Superior temporal gyrus (tissue), 1 donor: Measurements from ENCODE around the gene GRK6.

Source experiments
- DNase-seq: peaks from one replicate; pipeline ENCODE4 v3.0.0-alpha.2; 2016; ENCODE audit errors: extremely low spot score

Gene GRK6

DNA sequence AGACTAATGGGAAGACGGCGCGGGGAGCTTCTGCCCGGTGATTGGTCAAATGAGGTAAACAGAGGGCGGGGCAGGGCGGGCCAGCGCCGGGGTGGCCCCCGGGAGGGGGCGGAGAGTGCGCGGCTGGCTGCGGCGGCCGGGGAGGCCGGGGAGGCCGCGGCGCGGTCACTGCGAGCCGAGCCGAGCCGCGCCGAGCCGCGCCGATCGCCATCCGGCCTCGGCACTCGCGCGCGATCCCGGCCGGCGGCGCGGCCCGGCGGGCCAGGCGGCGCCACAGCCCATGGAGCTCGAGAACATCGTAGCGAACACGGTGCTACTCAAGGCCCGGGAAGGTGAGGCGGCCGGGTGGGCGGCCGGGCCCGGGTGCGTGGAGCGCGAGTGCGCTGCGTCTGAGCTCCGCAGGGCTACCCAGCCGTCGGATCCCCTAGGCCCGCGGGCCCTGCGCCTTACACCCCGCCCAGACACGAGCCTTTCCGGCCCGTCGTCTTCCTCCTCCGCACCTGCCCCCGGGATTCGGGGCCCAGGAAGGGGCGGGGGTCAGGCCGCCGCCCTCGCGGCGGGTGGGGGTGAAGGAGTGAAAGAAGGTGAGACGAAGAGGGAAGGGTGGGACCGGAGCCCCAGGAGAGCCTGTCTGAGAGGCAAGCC lies at the start of gene GRK6:
Gene GRK6, plus strand, starts transcription at position 111 of the 645 bp plus-strand sequence. Its CDS starts 170 bp downstream, at position 281.
- no peak for DNase-seq

DNA sequence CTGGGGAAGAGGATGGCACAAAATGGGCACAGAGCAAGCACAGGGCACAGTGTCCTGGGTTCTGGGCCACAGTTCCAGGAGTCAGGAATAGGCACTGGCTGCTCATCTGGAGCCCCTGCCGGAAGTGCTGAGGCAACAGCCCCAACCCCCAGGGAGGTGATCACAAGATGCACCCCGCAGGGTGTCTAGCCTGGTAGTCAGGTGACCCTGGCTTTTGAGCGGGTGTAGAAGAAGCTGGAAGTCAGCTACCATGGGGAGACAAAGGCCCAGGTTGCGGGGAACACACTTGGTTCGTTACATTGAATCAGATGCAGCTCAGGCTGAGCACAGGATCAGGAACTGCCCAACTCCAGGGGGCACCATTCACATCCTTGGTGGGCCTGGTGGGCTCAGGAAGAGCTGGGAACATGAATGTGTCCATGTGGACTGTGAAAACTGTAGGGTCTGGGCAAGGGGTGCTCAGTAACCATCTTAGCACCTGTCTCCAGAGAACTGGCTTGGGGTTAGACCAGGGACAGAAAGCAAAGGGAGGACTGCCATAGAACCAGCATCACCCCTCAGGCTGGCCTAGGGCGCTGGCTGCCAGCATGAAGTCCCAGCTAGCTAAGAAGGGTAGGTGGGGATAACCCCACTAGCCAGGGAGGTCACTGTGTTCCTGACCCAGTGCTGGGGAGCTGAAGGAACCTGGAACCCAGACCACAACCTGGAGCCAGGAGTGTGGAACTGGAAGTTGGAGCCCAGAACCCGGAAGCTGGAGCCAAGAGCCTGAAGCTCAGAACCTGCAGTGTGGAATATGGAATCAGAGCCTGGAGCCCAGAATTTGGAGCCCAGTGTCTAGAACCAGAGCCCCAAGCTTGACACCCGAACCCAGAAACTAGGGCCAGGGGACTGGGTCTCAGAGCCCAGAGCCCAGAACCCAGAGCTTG lies 48.4 kb upstream of the GRK6 start:
- DNase-seq = no peak

DNA sequence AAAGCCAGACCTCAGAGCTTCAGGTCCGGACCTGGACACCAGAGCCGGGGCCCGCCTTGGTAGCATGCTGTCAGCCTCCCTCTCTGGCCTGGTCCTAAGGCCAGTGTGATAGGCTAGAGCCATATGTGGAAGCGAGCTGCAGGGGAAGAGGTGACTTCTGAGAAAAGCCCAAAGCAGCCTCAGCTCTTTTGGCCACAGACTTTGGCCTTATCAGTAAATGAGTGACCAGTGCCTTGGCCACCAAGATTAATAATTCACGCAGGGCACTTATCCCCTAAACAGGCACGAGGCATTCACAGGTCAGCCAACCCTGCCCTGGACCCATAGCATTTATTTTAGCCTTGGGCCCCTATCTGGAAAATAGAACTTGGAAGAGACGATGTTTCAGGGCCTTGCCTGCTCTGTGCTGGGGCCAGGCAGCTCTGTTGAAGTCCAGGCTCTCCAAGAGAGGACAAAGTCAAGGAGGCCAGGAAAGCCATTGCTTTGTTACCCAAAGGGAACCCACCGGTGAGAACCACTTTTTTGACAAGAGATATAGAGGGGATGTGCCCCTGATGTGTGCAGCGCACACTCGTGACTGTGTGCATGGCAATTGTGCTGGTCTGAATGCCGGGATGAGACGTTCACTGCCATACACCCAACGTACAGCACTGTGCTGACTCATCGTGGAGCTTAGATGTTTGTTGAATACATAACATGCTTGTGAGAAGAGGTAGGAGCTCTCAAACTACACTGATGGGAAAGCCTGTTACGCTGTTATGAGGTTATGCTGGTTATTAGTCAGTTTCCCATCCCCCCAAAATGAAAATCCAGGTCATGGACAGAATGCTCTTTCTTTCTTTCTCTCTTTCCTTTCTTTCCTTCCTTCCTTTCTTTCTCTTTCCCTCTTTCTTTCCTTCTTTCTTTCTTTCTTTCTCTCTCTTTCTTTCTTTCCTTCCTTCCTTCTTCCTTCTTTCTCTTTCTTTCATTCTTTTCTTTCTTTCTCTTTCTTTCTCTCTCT lies 47.3 kb upstream of the GRK6 start:
- peak; percentile 40 for DNase-seq

DNA sequence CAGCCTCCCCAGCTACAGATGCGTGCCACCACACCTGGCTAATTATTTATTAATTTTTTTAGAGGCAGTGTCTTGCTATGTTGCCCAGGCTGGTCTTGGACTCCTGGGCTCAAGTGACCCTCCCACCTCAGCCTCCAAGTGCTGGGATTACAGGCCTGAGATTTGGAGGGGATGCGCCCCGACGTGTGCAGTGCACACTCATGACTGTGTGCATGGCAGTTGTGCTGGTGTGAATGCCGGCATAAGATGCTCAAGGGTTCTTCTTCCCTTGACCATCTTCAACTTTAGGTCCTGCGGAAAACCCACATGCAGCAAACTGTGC lies 45.7 kb upstream of the GRK6 start:
- DNase-seq = no peak

DNA sequence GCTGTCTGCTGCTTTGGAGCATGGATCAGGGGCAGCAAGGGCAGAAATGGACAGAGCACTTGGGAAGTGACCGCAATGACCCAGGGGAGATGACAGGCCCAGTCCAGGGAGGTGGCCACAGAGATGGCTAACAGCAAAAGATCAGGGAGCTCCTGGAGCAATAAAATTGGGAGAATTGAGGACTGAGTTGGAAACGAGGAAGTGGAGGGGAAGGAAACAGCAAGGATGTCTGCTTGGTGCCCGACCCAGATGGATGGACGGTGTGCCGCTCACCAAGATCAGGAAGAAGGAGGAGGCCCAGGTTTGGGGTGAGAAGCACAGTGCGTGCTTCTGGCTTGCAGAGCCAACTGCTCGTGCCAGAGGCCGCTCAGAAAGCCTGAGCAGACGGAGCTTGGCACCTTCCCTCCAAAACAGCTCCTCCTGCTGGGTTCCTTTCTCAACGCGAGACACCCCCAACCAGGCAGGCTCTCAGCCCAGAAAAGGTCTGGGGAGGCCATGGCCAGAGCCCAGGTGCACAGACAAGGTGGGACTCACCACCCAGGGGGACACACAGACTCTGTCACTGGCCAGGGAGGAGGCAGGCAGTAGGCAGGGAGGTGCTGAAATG lies 44.0 kb upstream of the GRK6 start:
- DNase-seq = peak; percentile 27

DNA sequence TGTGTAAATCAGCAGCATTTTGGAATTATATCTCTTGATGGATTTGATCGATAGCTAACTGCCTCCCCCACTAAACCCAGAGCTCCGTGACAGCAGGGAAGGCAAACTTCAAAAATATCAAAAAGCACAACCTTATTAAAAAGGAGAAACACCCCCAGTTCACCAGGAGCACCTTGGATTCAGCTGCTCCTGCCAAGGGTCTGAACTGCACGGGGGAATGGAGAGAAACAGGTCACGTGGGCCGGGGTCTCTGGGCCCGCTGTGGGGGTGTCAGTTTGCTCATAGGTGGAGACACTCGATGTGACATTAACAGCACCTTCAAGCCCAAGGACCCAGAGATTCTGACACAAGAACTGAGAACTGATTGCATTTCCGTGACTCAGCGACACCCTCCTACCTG lies 43.3 kb upstream of the GRK6 start:
- no peak for DNase-seq

DNA sequence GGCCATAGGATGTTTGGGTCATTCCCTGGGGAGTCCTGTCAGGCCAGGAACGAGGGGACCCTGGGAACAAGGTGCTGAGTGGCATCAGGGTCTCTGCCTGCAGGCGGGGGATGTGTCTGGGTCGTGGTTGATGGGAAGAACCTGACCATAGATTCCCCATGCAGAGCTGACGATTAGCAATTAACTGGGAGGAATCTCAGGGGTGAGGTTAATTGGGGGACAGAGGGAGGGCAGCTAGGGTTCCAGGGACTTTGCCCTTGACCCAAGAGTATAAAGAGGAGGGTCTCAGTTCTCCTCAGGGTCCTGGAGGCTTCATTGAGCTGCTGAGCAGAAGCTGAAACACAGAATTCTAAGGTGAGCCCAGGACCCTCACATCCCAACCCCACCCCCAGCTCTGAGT lies 42.3 kb upstream of the GRK6 start, which contains the start of gene SLC34A1:
Gene SLC34A1, plus strand, starts transcription at position 301 of the 400 bp plus-strand sequence. CDS start 1,308 bp downstream, outside the sequence.
- DNase-seq = no peak

DNA sequence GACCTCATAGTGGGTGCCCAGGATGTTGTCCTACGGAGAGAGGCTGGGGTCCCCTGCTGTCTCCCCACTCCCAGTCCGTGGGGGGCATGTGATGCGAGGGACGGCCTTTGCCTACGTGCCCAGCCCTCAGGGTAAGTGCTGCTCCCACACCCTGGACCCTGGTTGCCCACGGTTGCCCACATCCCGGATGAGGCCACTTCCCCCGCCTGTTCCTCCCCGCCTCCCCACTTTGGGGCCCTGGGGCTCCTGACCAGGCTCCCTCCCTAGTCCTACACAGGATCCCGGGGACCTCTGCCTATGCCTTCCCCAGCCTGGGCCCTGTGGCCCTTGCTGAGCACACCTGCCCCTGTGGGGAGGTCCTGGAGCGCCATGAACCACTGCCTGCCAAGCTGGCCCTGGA lies 40.8 kb upstream of the GRK6 start:
- no peak for DNase-seq

DNA sequence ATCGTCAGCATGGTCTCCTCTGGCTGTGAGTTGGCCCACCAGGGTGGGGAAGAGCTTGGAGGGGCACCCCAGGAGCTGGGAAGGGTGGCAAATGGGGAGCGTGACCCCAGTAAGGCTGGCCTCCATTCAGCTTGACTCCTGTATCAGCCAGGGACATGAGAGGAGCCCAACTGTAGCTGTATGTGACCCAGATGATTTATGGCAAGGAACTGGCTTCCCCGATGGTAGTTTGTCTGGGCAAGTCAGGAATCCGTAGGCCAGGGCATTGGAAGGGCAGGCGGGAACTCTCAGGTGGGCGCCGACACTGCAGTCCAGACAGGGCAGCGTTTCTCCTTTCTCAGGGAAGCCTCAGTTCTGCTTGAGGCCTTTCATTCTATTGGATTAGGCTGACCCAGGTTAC lies 39.9 kb upstream of the GRK6 start:
- no peak for DNase-seq

DNA sequence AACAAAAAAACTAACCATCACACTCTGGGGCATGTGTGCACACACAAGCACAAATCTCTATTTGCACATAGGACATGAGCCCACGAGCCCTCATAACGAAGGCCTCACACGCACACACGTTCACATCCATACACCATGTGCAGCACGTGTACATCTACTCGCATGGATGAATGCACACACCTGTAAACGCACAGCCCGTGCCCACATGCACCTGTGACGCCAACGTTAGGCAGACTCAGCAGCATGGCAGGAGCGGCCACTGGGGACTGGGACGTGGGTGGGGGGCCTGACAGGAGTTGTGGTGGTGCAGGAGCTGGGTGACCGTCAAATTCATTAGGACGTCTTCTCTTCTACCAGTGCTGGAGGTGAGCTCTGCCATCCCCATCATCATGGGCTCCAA lies 39.1 kb upstream of the GRK6 start:
- DNase-seq = no peak

DNA sequence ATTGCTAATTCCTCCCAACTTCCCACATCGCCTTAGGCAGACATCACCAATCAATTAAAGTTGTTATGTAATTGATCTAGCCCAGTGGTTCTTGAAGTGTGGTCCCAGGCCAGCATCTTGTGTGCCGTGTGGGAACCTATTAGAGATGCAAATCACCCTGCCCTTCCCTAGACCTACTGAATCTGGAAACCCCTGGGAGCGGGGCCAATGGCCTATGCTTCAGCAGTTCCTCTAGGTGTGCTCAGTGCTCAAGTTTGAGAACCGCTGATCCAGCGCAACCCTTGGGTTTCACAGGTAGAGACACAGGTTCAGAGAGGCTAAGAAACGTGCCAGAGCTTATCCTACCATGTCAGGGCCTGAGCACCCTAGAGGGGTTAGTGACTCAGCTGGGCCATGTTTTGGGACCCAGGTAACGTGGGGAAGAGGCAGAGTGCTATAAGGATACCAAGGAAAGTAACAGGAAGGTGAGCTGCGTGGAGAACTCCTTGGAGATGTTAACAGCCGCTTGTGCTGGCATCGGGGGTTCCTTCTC lies 37.9 kb upstream of the GRK6 start:
- no peak for DNase-seq

DNA sequence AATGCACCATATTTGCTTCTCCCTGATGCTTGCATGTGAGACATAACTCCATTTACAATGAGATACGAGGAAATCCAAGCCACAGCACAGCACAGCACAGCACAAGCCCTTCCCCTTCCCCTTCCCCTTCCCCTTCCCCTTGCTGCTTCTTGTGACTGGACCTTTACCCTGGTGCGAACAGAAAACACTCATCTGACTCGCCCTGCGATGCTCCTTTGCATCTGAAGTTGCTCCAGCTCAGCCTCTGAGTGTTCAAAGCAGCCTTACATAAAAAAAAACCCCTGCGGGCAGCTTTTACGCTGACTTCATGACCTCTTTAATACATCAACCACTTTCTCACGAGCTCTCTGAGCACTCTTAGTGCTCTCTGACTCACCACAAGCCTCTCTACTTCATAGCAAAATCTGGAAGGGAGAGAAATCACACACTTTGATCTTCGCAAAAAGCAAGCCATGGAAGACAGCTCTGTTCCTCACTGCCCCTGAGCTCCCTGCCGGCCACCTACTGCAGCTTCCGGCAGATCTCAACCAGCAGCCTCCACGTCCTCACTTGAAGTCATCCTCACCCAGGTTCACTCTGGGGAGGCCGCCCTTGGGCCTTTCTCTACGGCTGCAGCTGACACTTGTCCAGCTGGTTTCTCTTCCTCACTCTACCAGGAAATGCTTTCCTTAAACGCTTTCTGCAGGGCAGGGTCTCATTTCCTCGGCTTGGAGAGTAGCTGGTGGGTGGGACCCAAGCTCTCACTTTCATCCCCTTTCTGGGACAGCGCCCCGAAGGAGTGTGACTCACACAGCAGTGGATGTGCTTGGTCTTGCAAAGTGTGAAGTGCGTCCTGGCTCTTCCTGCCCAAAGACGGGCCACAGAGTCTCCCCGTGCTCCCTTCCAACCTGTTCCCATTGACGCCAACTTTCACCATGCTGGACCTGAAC lies 37.0 kb upstream of the GRK6 start:
- DNase-seq = no peak

DNA sequence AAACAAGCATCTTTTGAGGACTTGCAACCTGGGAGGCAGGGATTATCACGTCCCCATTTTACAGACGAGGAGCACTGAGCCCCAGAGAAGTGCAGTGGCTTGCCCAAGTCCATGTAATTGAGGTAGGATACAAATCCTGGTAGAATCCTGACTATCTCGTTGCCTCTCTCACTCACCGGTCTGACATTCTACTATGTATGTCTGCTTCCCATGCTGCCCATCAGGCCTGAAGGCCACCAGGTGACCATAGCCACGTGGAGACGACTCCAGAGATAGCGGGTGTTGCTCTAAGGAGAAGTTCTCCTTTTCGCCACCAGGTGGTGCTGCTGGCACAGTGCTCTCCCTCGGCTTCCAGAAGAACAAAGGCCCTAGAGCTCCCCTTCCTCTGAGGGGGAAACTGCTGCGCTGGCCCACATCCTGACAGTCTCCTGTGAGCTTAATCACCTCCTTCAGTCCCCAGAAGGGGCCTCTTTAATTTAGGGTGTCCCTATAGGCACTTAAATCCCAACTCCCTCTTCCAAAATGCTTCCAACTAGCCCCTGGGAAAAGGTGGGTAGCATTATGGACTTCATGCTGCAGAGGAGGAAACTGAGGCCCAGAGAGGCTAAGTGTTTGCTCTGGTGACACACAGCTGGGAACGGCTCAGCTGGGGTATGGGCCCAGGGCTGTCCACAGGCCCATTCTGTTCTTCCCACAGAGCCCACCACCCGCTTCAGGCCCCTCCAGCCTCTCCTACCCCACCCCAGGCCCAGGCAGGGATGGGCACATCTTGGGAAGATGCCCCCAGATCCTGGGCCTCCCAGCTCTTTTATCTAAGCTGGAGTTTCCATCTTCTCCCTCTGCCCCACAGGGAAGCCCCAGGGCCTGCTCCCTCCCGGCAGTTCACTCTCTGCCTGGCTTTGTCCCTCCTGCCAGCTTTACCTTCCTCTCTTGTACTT lies 35.8 kb upstream of the GRK6 start:
- peak; percentile 92 for DNase-seq

DNA sequence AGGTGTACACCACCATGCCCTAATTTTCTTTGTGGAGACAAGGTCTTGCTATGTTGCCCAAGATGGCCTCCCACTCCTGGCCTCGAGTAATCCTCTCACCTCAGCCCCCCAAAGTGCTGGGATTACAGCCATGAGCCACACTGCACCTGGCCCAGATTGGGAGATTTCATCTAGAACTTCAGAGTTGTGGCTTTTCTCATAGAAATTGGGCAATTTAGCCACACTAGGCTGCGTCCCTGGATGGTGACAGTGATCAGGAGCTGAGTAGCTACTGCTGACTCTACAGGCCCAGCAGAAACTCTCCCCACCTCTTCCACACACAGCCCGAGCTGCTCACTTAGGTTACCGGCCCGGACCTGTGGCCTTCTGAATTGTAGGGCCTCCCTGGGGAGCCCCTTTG lies 33.7 kb upstream of the GRK6 start:
- no peak for DNase-seq

DNA sequence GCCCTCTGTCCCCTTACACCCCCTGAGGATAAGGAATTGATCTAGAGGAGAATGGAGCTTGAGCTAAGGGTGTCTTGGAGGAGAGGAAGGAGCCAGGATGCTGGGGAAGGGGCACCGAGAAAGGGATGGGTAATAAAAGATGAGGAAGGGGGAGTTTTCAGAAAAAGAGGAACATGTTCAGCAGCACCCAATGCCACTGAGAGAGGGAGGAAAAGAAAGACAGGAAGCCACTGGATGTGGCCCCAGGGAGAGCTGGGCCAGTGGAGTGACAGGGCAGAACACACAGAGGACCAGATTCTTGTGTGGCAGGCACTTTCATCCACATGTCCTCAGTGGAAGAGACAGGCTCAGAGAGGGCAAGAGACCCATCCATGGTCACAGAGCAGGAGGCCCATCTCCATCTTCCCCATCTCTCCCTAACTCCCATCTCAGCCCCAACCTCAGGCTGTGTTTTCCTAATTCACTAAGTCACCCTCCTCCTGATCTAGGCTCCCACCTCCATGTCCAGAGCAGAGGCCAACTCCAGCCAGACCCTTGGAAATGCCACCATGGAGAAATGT lies 33.2 kb upstream of the GRK6 start:
- no peak for DNase-seq

DNA sequence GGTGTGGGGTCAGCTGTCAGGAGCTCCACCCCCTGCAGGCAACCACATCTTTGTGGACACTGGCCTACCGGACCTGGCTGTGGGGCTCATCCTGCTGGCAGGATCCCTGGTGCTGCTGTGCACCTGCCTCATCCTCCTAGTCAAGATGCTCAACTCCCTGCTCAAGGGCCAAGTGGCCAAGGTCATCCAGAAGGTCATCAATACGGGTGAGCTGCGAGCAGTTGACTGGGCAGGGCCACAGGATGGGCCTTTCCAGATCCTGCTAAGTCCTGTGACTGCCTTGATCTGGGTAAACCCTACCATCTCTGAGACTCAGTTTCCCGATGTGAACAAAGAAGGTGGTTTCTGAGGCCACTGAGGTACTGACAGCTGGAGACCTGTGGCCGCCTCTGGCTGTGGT lies 32.5 kb upstream of the GRK6 start:
- no peak for DNase-seq

DNA sequence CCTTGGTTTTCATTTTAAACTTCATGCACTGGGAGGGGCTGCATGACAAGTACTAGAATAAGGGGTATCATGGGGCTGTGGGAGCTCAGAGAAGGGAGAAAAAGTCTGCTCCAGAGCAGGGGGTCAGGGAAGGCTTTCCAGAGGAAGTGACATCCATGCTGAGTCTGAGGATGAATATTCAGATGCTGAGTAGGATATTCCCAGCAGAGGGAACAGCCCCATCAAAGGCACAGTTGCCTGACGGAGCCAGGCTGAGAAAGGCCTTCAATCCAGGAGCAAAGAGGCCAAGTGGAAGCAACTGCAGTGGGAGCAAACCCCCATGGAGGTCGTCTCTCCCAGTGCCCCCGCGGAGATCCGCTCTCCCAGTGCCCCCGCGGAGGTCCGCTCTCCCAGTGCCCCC lies 30.4 kb upstream of the GRK6 start:
- no peak for DNase-seq

DNA sequence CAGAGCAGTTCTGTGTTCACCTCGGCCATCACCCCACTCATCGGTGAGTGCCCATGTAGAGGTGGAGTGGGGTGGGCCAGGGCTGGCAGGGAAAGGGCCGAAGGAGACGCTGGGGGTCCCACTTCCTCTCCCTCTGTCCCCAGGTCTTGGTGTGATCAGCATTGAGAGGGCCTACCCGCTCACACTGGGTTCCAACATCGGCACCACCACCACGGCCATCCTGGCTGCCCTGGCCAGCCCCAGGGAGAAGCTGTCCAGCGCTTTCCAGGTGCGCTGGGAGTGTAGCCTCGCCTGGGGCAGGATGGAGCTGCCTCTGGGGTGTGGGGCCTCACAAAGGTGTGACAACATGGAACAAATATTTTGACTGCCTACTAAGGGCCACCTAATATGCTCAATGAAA lies 29.7 kb upstream of the GRK6 start:
- no peak for DNase-seq
